GM12892 (cell line): ENCODE data around the gene FGF2. TPM values are rescaled to one million over a fixed set of nuclear protein-coding genes. Genes with fewer than 3 reads are reported as not detected.
"Not testable (repeated sequence)": the region's sequence is repeated elsewhere in the genome, so short reads cannot be mapped to it uniquely, and the experiment has no call there.

ENCODE experiments used
- DNase-seq: peaks from one replicate; pipeline ENCODE4 v3.0.0; 2011; ENCODE audit not compliant: insufficient read length
- FAIRE-seq: peaks from 2 replicates; lab custom pipeline; 2011; peaks lifted over from hg19 to GRCh38; lab: Jason Lieb, UNC
- POLR2A ChIP-seq: IDR thresholded peaks from 2 replicates; pipeline ENCODE4 v1.6.1; 2011; ENCODE audit warnings: low read depth, low read length, control low read depth
- POLR2AphosphoS5 ChIP-seq: IDR thresholded peaks from 2 replicates; pipeline ENCODE4 v1.6.1; 2011; ENCODE audit warnings: low read depth, low read length, control low read depth
- TAF1 ChIP-seq: IDR thresholded peaks from 2 replicates; pipeline ENCODE4 v1.6.1; 2011; ENCODE audit warnings: low read depth, mild to moderate bottlenecking, control low read depth, low read length, borderline replicate concordance
- polyA plus RNA-seq: library from polyadenylated mRNA; unstranded; fragments of >200 nt; gene quantifications from one replicate; pipeline ENCODE4 v1.2.1, GENCODE V29; 2012; ENCODE audit warnings: missing spikeins, inconsistent platforms; ENCODE audit not compliant: missing spikeins

The FGF2 gene
- polyA plus RNA-seq, result 1.1 TPM

DNA sequence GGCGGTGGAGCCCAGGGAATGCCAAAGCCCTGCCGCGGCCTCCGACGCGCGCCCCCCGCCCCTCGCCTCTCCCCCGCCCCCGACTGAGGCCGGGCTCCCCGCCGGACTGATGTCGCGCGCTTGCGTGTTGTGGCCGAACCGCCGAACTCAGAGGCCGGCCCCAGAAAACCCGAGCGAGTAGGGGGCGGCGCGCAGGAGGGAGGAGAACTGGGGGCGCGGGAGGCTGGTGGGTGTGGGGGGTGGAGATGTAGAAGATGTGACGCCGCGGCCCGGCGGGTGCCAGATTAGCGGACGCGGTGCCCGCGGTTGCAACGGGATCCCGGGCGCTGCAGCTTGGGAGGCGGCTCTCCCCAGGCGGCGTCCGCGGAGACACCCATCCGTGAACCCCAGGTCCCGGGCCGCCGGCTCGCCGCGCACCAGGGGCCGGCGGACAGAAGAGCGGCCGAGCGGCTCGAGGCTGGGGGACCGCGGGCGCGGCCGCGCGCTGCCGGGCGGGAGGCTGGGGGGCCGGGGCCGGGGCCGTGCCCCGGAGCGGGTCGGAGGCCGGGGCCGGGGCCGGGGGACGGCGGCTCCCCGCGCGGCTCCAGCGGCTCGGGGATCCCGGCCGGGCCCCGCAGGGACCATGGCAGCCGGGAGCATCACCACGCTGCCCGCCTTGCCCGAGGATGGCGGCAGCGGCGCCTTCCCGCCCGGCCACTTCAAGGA lies at the start of gene FGF2:
FGF2 (plus strand) TSS at position 279 of the 705 bp plus-strand sequence; CDS start at position 623, 344 bp downstream.
- TF ChIP-seq TAF1 (no peak), POLR2A (no peak), POLR2AphosphoS5 (no peak)
- DNase-seq, result peak; percentile 40
- peak; percentile 70 for FAIRE-seq

DNA sequence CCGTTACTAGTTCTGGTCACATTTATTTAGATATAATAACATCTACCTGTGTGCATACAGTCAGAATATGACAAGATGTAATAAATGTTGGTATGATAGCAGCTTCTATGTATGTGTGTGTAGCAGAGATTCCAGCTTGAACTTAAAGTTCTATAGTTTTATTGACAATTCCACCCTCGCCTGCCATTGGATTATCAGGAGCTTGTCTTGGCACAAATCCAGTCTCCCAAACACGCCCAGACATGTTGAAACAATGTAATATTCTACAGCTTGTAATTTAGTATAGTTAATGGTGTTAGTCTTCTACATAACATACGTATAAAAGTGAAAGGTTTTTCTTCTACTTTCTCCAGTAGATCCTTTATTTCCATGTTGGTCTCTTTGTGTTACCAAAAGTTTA lies 49.7 kb upstream of the FGF2 start:
- TF ChIP-seq POLR2A, result no peak
- TF ChIP-seq POLR2AphosphoS5, result no peak
- no peak for TF ChIP-seq TAF1
- DNase-seq (no peak), FAIRE-seq (no peak)

DNA sequence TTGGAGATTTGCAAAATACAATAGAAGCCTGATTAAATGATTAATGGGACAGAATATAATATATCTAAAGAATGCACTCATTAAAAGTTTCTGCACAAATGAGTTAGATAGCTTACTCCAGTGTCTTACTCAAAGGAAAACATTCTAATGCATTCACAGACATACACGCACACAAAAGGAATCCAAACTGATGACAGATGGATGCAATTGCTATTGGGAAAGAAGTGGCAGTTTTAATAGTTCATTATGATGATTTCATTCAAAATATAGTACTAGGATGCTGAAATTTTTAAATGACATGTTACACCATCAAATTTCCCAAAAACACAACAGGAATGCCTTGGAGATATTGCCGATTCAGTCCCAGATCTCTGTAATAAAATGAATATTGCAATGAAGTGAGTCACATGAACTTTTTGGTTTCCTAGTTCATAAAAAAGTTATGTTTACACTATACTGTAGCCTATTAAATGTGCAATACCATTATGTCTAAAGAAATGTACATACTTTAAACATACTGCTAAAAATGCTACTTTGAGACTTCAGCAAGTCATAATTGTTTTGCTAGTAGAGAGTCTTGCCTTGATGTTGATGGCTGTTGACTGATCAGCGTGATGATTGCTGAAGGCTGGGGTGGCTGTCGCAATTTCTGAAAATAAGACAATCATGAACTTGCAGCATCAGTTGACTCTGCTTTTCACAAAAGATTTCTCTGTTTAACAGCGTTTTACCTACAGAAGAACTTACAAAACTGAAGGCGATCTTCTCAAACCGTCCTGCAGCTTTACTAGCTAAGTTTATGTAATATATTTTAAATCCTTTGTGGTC lies 48.6 kb upstream of the FGF2 start:
- no peak for FAIRE-seq
- TF ChIP-seq POLR2A, result no peak
- TF ChIP-seq POLR2AphosphoS5, result no peak
- TF ChIP-seq TAF1, result no peak
- no peak for DNase-seq

DNA sequence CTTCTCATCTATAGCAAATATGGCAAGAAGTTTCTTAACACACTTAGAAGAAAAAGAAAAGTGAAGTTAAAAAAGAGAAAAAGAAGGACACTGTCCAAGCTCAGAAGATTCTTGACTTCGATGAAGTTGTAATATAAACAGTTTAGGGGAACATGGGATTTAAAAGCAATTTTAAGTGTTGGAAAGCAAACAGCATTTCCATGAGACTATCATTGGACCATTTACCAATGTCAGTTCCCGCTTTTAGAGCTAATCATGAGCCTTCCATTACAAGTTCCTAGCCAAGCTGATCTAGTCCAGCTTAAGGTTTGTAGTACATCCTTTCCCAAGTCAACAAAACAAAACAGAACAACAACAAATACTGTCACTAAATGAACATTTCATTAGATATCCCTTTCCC lies 45.1 kb upstream of the FGF2 start:
- DNase-seq, result no peak
- no peak for TF ChIP-seq POLR2AphosphoS5
- no peak for TF ChIP-seq POLR2A
- TF ChIP-seq TAF1, result no peak
- no peak for FAIRE-seq

DNA sequence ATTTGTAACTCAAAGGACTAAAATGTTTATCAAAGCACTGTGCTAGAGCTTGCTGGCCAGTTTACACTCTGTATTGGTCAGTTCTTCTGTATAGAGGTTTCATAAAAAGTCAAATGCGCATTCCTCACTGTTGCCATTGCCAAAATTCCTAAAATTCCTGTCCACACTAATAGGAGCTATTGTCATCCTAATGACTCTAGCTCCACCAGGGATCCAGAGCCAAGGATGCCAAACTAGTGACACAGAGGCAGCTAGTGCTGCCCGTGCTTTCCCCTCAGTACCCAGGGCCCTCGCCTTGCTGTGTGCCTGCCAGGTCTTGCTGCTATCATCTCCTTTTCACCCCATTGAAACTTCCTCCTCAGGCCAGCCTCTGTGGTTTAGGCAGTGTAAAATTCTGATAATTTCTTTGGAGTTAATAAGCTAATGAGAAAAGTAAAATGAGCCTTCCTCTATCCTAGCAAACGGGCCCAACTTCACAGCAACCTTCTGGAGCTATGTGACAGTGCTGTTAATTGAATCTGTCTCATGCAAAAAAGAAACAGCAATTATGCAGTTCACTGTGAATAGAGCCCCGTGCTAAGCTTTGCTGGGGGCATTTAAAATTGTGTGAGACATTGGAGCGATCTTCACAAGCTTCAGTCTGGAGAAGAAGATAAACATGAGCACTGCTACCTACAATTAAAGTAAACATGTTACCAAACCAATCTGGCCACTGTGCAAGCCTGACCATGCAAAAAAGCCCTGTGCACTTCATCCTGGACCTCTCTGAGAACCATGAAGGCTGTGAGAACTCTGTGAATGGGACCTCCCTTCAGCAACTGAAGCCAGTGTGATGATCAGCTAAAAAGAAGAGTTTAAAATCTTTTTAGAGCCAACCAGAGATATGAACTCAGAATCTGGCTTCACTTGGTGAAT lies 43.1 kb upstream of the FGF2 start:
- TF ChIP-seq TAF1, result no peak
- TF ChIP-seq POLR2A, result no peak
- TF ChIP-seq POLR2AphosphoS5, result no peak
- DNase-seq, result no peak
- FAIRE-seq, result no peak

DNA sequence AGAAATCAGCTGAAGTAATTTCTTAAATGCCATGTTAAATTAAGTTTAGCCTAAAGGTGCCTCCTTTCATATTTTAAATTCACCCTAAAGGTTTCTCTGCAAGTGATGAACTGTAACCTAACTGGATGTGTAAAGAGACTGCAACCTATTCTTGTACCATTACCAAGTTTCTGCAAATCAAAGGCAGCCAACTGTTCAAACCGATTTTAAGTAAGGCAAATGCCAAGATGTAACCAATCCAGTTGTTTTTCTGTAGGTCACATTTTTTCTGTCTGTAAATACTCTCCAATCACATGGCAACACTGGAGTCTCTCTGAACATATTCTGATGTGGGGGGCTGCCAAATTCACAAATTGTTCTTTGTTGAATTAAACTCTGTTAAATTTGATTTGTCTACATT lies 42.4 kb upstream of the FGF2 start:
- TF ChIP-seq POLR2AphosphoS5, result no peak
- no peak for TF ChIP-seq POLR2A
- no peak for TF ChIP-seq TAF1
- FAIRE-seq, result no peak

DNA sequence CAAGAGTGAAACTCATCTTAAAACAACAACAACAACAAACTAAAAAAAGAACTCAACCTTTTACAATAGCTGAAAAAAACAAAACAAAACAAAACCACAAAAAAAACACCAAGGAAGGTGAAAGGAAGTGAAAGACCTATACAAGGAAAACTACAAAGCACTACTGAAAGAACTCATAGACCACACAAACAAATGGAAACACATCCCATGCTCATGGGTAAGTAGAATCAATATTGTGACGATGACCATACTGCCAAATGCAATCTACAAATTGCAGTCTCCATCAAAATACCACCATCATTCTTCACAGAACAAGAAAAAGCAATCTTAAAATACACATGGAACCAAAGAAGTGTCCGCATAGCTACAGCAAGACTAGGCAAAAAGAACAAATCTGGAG lies 41.5 kb upstream of the FGF2 start:
- TF ChIP-seq TAF1, result no peak
- TF ChIP-seq POLR2A, result no peak
- no peak for TF ChIP-seq POLR2AphosphoS5
- FAIRE-seq (no peak), DNase-seq (no peak)

More for the DNA sequence above, 42.4 kb upstream of the FGF2 start:
- no peak for DNase-seq

DNA sequence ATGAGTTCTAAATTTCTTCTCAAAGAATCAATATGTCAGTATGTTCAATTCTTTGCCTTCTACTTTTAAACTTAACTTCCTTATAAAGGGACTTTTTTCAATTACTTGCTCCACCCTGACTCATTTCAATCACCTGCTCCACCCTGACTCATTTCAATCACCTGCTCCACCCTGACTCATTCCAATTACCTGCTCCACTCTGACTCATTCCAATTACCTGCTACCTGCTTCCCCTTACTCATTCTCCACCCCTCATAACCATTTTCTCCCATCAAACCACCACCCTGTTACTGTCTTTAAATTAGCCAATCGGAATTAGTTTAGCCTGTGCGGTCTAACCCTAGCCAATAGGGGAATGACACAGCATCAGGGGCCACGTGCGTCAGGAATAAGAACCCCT lies 40.3 kb upstream of the FGF2 start:
- FAIRE-seq, DNase-seq: not testable (repeated sequence)

DNA sequence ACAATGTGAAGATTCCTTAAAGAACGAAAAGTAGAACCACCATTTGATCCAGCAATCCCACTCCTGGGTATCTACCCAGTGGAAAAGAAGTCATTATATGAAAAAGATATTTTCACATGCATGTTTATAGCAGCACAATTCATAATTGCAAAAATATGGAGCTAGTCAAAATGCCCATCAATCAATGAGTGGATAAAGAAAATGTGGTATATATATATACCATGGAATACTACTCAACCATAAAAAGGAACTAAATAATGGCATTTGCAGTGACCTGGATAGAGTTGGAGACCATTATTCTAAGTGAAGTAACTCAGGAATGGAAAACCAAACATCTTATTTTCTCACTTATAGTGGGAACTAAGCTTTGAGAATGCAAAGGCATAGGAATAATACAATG lies 39.7 kb upstream of the FGF2 start:
- not testable (repeated sequence) for FAIRE-seq, DNase-seq

DNA sequence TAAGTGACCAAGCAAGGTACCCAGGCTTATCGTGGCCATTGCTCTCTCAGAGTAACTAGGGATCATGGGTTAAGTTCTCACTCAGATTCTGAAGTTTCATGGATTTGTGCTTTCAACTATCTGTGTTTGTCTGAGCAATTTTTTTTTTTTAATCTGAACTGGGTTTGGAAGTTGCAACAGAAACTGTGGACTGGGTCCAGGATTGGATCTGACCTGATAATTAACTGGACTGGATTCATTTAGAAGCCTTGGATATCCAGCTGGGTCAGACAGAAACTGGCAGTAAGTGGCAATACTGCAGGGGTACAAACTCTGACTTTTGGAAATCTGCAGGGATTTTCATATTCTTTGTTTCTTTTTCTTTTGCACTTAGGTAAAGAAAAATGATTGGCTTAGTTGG lies 38.7 kb upstream of the FGF2 start:
- DNase-seq, result no peak
- no peak for FAIRE-seq
- TF ChIP-seq POLR2A (no peak), POLR2AphosphoS5 (no peak), TAF1 (no peak)

DNA sequence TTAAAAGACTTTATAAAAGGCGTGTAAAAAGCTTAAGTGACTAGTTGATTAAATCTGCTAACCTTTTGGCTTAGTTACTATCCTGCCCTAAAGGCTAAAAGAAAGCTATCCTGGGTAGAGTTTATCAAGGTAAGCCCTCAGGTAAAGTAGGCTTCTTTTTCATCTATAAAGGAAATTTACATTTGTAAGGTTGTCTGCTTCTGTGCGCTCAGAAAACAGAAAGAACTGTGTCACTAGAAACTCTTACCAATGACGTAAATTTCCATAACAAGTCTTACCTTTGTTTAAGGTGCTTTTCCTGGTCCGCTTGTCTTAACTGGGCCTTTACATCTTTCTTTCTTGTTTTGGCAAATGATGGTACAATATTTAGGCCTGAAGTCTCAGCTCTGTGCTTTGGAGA lies 37.7 kb upstream of the FGF2 start:
- DNase-seq (no peak), FAIRE-seq (no peak)
- TF ChIP-seq POLR2A (no peak), POLR2AphosphoS5 (no peak), TAF1 (no peak)

DNA sequence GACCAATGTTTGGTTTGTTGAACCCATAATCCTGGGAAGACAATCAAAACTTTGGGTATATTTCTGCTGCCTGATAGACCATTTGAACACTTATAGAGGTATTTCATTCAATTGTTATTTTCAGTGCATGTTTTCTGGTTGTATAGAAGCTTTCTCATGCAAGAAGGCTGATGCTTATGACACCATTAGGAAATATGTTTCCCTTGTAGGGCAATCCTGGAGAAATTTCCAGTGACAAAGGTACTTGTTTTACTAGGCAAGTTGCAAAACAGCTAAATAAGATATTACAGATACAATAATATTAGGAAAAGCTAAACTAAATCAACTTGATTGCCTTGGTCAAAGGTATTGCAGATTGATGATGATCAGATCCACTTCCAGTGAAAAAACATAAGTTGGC lies 32.8 kb upstream of the FGF2 start:
- FAIRE-seq, result no peak
- TF ChIP-seq POLR2A (no peak), TAF1 (no peak), POLR2AphosphoS5 (no peak)

More for the DNA sequence above, 32.8 kb upstream of the FGF2 start:
- no peak for DNase-seq
